Omental fat pad (tissue), 4 donors: Measurements from ENCODE around the gene IGLL5. TPM values are rescaled to one million over a fixed set of nuclear protein-coding genes. Genes with fewer than 3 reads are reported as not detected.

Experiments used
- ATAC-seq: fragments of 150-250 bp; one replicate; pipeline ENCODE4 v1.9.1; 2016; ENCODE audit warnings: mild to moderate bottlenecking, moderate library complexity; ENCODE audit not compliant: low FRiP score
- DNase-seq: peaks from one replicate; pipeline ENCODE4 v3.0.0-alpha.2; 2019; ENCODE audit warnings: low spot score
- total RNA-seq, 4 donors: library from RNA; depleted of rRNA; stranded (reverse); fragments of >200 nt; gene quantifications; one replicate each; pipeline ENCODE4 v1.1.0, GENCODE V29; 2016
- TF ChIP-seq, protein P1 (sequence below), 3 donors: fragments of 450-650 bp; IDR thresholded peaks; one replicate each; pipeline ENCODE4 v1.5.1; 2016 to 2017; ENCODE audit warnings: antibody characterized with exemption in 3 of 3, mild to moderate bottlenecking in 3 of 3, moderate library complexity in 2 of 3

The IGLL5 gene
- total RNA-seq, 4 donors from 2014 or later = 1.2 to 7.7 (median 1.4) TPM

- DNase-seq = no peak
- TF ChIP-seq, protein P1, sequence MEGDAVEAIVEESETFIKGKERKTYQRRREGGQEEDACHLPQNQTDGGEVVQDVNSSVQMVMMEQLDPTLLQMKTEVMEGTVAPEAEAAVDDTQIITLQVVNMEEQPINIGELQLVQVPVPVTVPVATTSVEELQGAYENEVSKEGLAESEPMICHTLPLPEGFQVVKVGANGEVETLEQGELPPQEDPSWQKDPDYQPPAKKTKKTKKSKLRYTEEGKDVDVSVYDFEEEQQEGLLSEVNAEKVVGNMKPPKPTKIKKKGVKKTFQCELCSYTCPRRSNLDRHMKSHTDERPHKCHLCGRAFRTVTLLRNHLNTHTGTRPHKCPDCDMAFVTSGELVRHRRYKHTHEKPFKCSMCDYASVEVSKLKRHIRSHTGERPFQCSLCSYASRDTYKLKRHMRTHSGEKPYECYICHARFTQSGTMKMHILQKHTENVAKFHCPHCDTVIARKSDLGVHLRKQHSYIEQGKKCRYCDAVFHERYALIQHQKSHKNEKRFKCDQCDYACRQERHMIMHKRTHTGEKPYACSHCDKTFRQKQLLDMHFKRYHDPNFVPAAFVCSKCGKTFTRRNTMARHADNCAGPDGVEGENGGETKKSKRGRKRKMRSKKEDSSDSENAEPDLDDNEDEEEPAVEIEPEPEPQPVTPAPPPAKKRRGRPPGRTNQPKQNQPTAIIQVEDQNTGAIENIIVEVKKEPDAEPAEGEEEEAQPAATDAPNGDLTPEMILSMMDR (IDR thresholded peaks at IDR 0.05) = no peak
- no peak for ATAC-seq
Observed at GRCh38 chr22:22929381-22930221, 42.0 kb downstream of the IGLL5 start.

DNA sequence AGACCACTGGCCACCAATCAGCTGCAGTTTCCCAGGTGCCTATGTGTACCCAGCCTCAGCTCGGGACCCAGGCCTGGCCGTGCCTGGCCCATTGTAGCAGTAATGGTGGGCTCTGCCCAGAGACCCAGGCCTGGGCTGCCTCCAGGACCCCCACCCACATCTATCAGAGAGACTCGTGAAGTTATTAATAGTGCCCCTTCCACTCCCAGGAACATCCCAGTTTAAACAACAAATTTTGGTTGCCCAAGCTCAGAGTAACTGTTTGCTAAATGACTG, 42.5 kb downstream of the IGLL5 start:
- ATAC-seq = no peak
- DNase-seq = no peak

DNA sequence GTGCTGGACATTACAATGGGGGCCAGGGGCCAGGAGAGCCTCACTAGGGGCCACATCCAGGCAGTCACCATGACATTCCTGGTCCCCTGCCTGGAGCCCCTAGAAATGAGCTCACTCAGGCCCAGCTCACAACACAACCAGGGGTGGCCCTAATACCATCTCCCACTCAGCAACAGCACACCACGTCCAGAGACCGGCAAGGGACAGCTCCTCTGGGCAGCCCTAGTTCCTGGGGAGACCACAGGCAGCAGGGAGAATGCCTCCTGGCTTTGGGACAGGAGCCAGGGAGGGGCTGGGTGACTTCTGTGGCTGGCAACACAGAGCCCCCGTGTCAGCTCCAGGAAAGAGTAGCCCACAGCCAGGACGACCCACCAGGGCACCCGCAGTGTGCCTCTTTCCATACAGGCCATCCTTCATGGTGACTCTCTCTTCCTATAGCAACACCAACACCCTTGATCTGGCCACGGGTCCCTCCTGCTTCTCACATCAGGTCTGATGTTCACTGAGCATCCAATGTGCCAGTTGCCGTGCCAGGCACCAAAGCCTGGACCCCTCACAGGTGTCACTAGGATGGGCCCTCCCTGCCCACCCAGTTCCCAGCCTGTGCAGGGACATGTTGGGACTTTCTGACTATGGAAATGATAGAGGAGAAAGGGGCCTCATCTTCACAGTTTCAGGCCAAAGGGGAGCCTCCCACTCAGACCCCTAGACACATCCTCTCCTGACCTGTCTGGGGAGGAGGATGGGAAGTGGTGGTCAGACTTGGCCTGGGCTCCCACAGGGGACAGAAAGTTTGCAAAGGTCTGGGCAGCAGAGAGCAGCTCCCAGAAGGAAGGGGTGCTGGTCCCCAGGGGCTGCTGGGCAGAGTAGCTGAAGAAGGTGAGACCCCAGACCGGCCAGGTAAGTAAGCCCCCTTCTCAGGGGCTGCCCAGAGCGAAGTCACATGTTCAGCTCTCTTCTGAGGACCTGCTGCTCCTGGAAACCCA, 43.2 kb downstream of the IGLL5 start:
- ATAC-seq (no peak), DNase-seq (no peak)
- TF ChIP-seq, protein P1 (IDR thresholded peaks at IDR 0.05) = no peak

More for the DNA sequence above, 42.5 kb downstream of the IGLL5 start:
- TF ChIP-seq, protein P1 (IDR thresholded peaks at IDR 0.05) = no peak

GRCh38 chr22:22931557-22932270, 44.1 kb downstream of the IGLL5 start:
- ATAC-seq (no peak), DNase-seq (no peak)
- TF ChIP-seq, protein P1 (IDR thresholded peaks at IDR 0.05) = no peak

DNA sequence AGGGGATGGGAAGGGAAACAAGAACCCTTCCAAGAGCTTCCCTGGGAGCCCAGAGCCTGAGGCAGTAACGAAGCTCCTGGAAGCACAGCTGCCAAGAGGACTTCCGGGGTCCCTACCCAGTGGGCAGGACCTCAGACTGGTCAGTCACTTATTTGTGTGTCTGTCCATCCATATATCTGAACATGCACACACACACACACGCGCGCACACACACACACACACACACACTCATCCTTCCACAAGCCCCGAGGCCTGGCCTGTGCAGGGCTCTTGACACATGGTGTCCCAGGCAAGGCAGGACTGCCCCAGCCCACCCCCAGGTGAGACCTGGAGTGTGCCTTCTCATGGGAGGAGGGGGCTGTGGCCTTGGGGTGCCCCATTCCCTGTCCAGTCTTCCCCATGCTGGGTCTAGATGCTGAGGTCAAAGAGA, 44.9 kb downstream of the IGLL5 start:
- TF ChIP-seq, protein P1 (IDR thresholded peaks at IDR 0.05) = no peak
- ATAC-seq (no peak), DNase-seq (no peak)

DNA sequence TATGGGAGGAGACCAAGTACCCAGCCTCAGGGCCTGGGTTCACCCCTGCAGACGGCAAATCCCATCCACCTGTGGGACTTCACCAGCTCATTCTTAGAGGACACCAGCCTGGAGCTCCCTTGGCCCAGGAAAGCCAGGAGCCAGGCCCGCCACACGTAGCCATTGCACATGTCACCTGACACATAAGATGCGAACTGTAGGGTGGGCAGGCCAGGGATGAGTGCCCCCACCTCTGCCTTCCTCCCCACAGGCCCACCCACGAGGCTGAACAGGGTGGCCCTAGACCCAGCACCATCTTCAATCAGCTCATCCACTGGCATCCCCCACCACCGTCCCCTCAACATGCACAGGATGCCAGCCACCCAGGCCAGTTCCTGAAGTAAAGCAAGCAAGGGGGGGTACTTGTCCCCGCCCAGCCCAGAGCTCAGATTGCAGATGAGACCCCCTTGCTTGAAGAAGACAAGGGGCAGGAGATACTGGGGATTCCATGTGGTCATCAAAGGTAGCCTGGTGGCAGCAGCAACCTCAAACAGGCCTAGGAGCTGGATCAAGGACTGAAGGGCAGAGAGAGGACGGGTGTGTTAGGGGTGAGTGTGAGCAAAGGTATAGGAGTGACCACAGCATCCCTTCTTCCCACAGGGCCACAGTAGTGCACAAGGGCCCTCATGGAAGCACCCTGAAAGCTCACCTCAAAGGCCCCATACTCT, 45.6 kb downstream of the IGLL5 start:
- DNase-seq = no peak
- no peak for ATAC-seq
- TF ChIP-seq, protein P1 (IDR thresholded peaks at IDR 0.05) = no peak
